Effector memory CD8-positive, alpha-beta T cell (primary cell): ENCODE measurements around the gene USP54.
"Not testable (repeated sequence)": the region's sequence is repeated elsewhere in the genome, so short reads cannot be mapped to it uniquely, and the experiment has no call there.

Source experiments
- ATAC-seq: fragments of 150-1000 bp; cut with Tn5 transposase; replicated peaks from 2 replicates; pipeline ENCODE4 v1.10.0; 2021; ENCODE audit warnings: mild to moderate bottlenecking, moderate library complexity
- DNase-seq, 3 experiments: peaks; one replicate each; pipeline ENCODE4 v3.0.0; 2021
- H3K27ac Mint-ChIP-seq, 2 donors: one replicate each; pipeline ENCODE4 v1.8.0; 2022; ENCODE audit warnings: mild to moderate bottlenecking in 2 of 2, mixed read lengths in 2 of 2, moderate library complexity in 2 of 2
- H3K27me3 Mint-ChIP-seq, 2 donors: one replicate each; pipeline ENCODE4 v1.8.0; 2022; ENCODE audit warnings: mixed read lengths in 2 of 2
- H3K36me3 Mint-ChIP-seq: one replicate; pipeline ENCODE4 v1.8.0; 2022; ENCODE audit warnings: mild to moderate bottlenecking, moderate library complexity, mixed read lengths; ENCODE audit not compliant: insufficient read depth
- H3K4me1 Mint-ChIP-seq, 2 donors: one replicate each; pipeline ENCODE4 v1.8.0; 2022; ENCODE audit warnings: low read depth in 2 of 2, mixed read lengths in 2 of 2
- H3K4me3 Mint-ChIP-seq, 2 donors: one replicate each; pipeline ENCODE4 v1.8.0; 2022; ENCODE audit warnings: mild to moderate bottlenecking in 2 of 2, mixed read lengths in 2 of 2, moderate library complexity in 2 of 2
- H3K9me3 Mint-ChIP-seq, 2 donors: one replicate each; pipeline ENCODE4 v1.8.0; 2022; ENCODE audit warnings: mixed read lengths in 2 of 2

Gene USP54

GRCh38 chr10:73577788-73578187, 13.4 kb downstream of the USP54 start:
- Mint-ChIP-seq H3K9me3 (no peaks in the 10 kb centered on the region), H3K4me1 (no peaks in the 10 kb centered on the region), H3K27me3 (no peaks in the 10 kb centered on the region), H3K4me3 (no peak overlapping the region), H3K36me3 (no peaks in the 10 kb centered on the region), H3K27ac (no peak overlapping the region)
- DNase-seq (no peak), ATAC-seq (no peak)

- Mint-ChIP-seq H3K4me1 (no peaks in the 10 kb centered on the region), H3K27me3 (no peaks in the 10 kb centered on the region), H3K9me3 (no peaks in the 10 kb centered on the region), H3K4me3 (no peak overlapping the region), H3K36me3 (no peaks in the 10 kb centered on the region), H3K27ac (peak overlapping the region in 1 of 2 donors; percentile 11)
- ATAC-seq = no peak
- DNase-seq = no peak
These were observed 14.1 kb downstream of the USP54 start for GRCh38 chr10:73576890-73577591.

GRCh38 chr10:73576178-73576889, 14.8 kb downstream of the USP54 start:
- no peaks in the 10 kb centered on the region for H3K9me3 Mint-ChIP-seq
- no peaks in the 10 kb centered on the region for H3K4me1 Mint-ChIP-seq
- no peak overlapping the region for H3K4me3 Mint-ChIP-seq
- no peaks in the 10 kb centered on the region for H3K27me3 Mint-ChIP-seq
- DNase-seq (no peak), ATAC-seq (no peak)
- H3K27ac Mint-ChIP-seq = peak overlapping the region in 1 of 2 donors; percentile 11
- H3K36me3 Mint-ChIP-seq = no peaks in the 10 kb centered on the region

GRCh38 chr10:73567025-73567424, 24.1 kb downstream of the USP54 start:
- not testable (repeated sequence) for DNase-seq, H3K36me3 Mint-ChIP-seq, H3K4me1 Mint-ChIP-seq, ATAC-seq, H3K4me3 Mint-ChIP-seq, H3K27me3 Mint-ChIP-seq, H3K9me3 Mint-ChIP-seq, H3K27ac Mint-ChIP-seq

GRCh38 chr10:73561192-73561591, 29.9 kb downstream of the USP54 start:
- ATAC-seq (no peak), DNase-seq (no peak)
- Mint-ChIP-seq H3K9me3 (no peaks in the 10 kb centered on the region), H3K4me3 (no peak overlapping the region), H3K4me1 (no peaks in the 10 kb centered on the region), H3K36me3 (peaks cover 4% of the 10 kb centered on the region), H3K27me3 (no peaks in the 10 kb centered on the region), H3K27ac (no peak overlapping the region)

- H3K9me3 Mint-ChIP-seq = no peaks in the 10 kb centered on the region
- DNase-seq (no peak), ATAC-seq (no peak)
- no peak overlapping the region for H3K4me3 Mint-ChIP-seq
- no peaks in the 10 kb centered on the region for H3K27me3 Mint-ChIP-seq
- H3K27ac Mint-ChIP-seq = no peak overlapping the region
- H3K36me3 Mint-ChIP-seq = peaks cover 4% of the 10 kb centered on the region
- no peaks in the 10 kb centered on the region for H3K4me1 Mint-ChIP-seq
These were observed 31.6 kb downstream of the USP54 start for GRCh38 chr10:73559590-73559989.

- Mint-ChIP-seq H3K27ac (no peak overlapping the region), H3K36me3 (no peaks in the 10 kb centered on the region), H3K27me3 (no peaks in the 10 kb centered on the region), H3K9me3 (no peaks in the 10 kb centered on the region), H3K4me1 (no peaks in the 10 kb centered on the region), H3K4me3 (no peak overlapping the region)
- DNase-seq (no peak), ATAC-seq (no peak)
These were observed 34.3 kb downstream of the USP54 start for GRCh38 chr10:73556855-73557254.

GRCh38 chr10:73554721-73555120, 36.4 kb downstream of the USP54 start:
- Mint-ChIP-seq H3K9me3 (no peaks in the 10 kb centered on the region), H3K4me3 (no peak overlapping the region), H3K36me3 (no peaks in the 10 kb centered on the region), H3K4me1 (no peaks in the 10 kb centered on the region), H3K27me3 (no peaks in the 10 kb centered on the region), H3K27ac (no peak overlapping the region)
- ATAC-seq = no peak
- no peak for DNase-seq

- no peak for DNase-seq
- Mint-ChIP-seq H3K9me3 (no peaks in the 10 kb centered on the region), H3K27me3 (no peaks in the 10 kb centered on the region), H3K36me3 (no peaks in the 10 kb centered on the region), H3K4me3 (no peak overlapping the region), H3K4me1 (no peaks in the 10 kb centered on the region), H3K27ac (no peak overlapping the region)
- no peak for ATAC-seq
These were observed 37.4 kb downstream of the USP54 start for GRCh38 chr10:73553761-73554160.

- Mint-ChIP-seq H3K27ac (peak overlapping the region; percentile 8 to 25), H3K27me3 (no peaks in the 10 kb centered on the region), H3K36me3 (no peaks in the 10 kb centered on the region), H3K4me1 (no peaks in the 10 kb centered on the region), H3K9me3 (no peaks in the 10 kb centered on the region), H3K4me3 (no peak overlapping the region)
- no peak for ATAC-seq
- no peak for DNase-seq
These were observed 38.1 kb downstream of the USP54 start for GRCh38 chr10:73552819-73553715.

- ATAC-seq = no peak
- Mint-ChIP-seq H3K4me3 (no peak overlapping the region), H3K27me3 (no peaks in the 10 kb centered on the region), H3K4me1 (no peaks in the 10 kb centered on the region), H3K27ac (no peak overlapping the region), H3K36me3 (no peaks in the 10 kb centered on the region), H3K9me3 (no peaks in the 10 kb centered on the region)
- DNase-seq = no peak
These were observed 39.6 kb downstream of the USP54 start for GRCh38 chr10:73551515-73551914.

GRCh38 chr10:73545357-73545756, 45.8 kb downstream of the USP54 start:
- Mint-ChIP-seq H3K27ac (no peak overlapping the region), H3K36me3 (no peaks in the 10 kb centered on the region), H3K27me3 (no peaks in the 10 kb centered on the region), H3K4me3 (no peak overlapping the region), H3K9me3 (no peaks in the 10 kb centered on the region), H3K4me1 (no peaks in the 10 kb centered on the region)
- no peak for DNase-seq
- no peak for ATAC-seq

GRCh38 chr10:73537709-73538108, 53.4 kb downstream of the USP54 start:
- Mint-ChIP-seq H3K4me3 (no peak overlapping the region), H3K36me3 (no peaks in the 10 kb centered on the region), H3K9me3 (no peaks in the 10 kb centered on the region), H3K27ac (peak overlapping the region in 1 of 2 donors; percentile 39), H3K27me3 (no peaks in the 10 kb centered on the region), H3K4me1 (peaks cover 6 to 8% of the 10 kb centered on the region in 2 donors)
- ATAC-seq (no peak), DNase-seq (no peak)
